Panc1 (cell line): ENCODE results near the gene KCNAB3.

Experiments
- CTCF ChIP-seq: fragments of 450-650 bp; IDR thresholded peaks from 2 replicates; pipeline ENCODE4 v1.5.1; 2017; ENCODE audit warnings: mild to moderate bottlenecking
- POLR2AphosphoS5 ChIP-seq: IDR thresholded peaks from 2 replicates; pipeline ENCODE4 v1.6.1; 2012; ENCODE audit warnings: mild to moderate bottlenecking, low read depth, low read length, moderate library complexity
- REST ChIP-seq, 2 experiments: IDR thresholded peaks; 2 replicates each; pipeline ENCODE4 v1.6.1; 2011 to 2012; ENCODE audit warnings: low read depth in 2 of 2, control low read depth in 1 of 2, low read length in 1 of 2, mild to moderate bottlenecking in 1 of 2, moderate library complexity in 1 of 2; ENCODE audit not compliant: insufficient read depth in 1 of 2
- SIN3A ChIP-seq: IDR thresholded peaks from 2 replicates; pipeline ENCODE4 v1.6.1; 2012; ENCODE audit warnings: low read depth, mild to moderate bottlenecking, low read length, moderate library complexity, borderline replicate concordance; ENCODE audit not compliant: insufficient read depth
- TCF7L2 ChIP-seq: IDR thresholded peaks from 2 replicates; pipeline ENCODE4 v1.6.1; 2011; ENCODE audit warnings: mild to moderate bottlenecking, low read depth, low read length, inconsistent platforms

DNA sequence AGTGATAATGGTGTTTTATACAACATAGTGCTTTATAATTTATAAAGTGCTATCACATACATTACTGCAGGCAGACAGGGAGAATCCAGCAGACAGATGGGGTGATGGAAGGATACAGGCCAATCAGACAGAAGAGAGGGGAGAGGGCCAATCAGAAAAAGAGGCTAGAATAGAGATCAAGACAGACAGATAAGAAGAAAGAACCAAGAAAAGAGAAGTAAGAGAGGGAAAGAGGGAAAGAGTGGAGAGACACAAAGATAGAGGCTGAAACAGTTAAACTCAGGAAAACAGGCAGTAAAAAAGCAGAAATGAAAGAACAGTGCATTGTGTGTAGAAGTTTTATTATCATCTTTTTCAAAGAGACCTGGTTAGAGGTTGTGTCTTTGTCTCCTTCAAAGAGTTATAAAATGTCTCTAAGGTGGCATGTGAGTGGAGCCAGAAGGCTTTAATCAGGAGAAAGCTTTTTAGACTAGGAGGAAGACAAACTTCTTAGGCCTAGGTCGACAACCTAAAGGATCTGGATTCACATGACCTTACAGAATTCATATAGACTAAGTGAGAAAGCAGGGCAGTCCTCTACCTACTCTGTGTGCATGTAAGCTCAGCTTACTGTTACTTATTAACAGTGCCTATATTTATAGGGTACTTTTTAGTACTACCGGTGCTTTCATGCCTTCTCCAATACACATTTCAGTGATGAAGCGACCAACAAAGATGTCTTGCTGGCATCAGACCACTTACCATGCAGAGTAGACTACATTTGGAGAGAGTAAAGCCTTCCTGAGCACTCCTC is 49.4 kb downstream of the KCNAB3 start:
- TF ChIP-seq CTCF (no peak), TCF7L2 (no peak), POLR2AphosphoS5 (no peak), REST (IDR thresholded peaks at IDR 0.05; ENCODE audit: insufficient read depth in 1 of 2, low read depth in 2 of 2, low read length in 1 of 2) (no peak), SIN3A (no peak)
